Heart right ventricle (tissue), 16 donors: ENCODE measurements around the gene KCNA5. TPM values are rescaled to one million over a fixed set of nuclear protein-coding genes. Genes with fewer than 3 reads are reported as not detected.

Source experiments
- ATAC-seq, 8 donors: fragments of 200-7000 bp; cut with Tn5 transposase; one replicate each; pipeline ENCODE4 v1.9.1; 2020; ENCODE audit warnings: mild to moderate bottlenecking in 8 of 8, moderate library complexity in 8 of 8, moderate number of reproducible peaks in 1 of 8
- DNase-seq, 2 donors: peaks; one replicate each; pipeline ENCODE4 v3.0.0-alpha.2; 2020
- H3K27ac ChIP-seq, 10 donors: fragments of 200-600 bp; sonication (generic) in 2 of 10; one replicate each; pipeline versions ENCODE4 v1.5.0 to v1.8.0; 2020 to 2022; ENCODE audit warnings: mild to moderate bottlenecking in 3 of 10
- H3K27me3 ChIP-seq, 7 donors: fragments of 200-600 bp; one replicate each; pipeline ENCODE4 v1.8.0; 2021 to 2022; ENCODE audit warnings: mild to moderate bottlenecking in 2 of 7
- H3K36me3 ChIP-seq, 9 donors: fragments of 200-600 bp; sonication (generic) in 1 of 9; one replicate each; pipeline versions ENCODE4 v1.5.0 to v1.8.0; 2020 to 2022; ENCODE audit warnings: mild to moderate bottlenecking in 2 of 9
- H3K4me1 ChIP-seq, 9 donors: fragments of 200-600 bp; sonication (generic) in 1 of 9; one replicate each; pipeline versions ENCODE4 v1.5.0 to v1.8.0; 2020 to 2022; ENCODE audit warnings: mild to moderate bottlenecking in 4 of 9
- H3K4me3 ChIP-seq, 10 donors: fragments of 200-600 bp; sonication (generic) in 2 of 10; one replicate each; pipeline versions ENCODE4 v1.5.0 to v1.8.0; 2020 to 2022; ENCODE audit warnings: mild to moderate bottlenecking in 7 of 10, moderate library complexity in 2 of 10
- H3K9me3 ChIP-seq, 11 donors: fragments of 200-600 bp in 10 of 11; sonication (generic) in 2 of 11; one replicate each; pipeline versions ENCODE4 v1.5.0 to v1.8.0; 2013 to 2022; ENCODE audit warnings: mild to moderate bottlenecking in 2 of 11, control low read depth in 1 of 11, moderate library complexity in 1 of 11
- CTCF ChIP-seq, 9 donors: fragments of 200-600 bp; sonication (generic) in 2 of 9; IDR thresholded peaks; one replicate each; pipeline versions ENCODE4 v1.5.0 to v1.8.0; 2021 to 2022; ENCODE audit warnings: antibody characterized with exemption in 9 of 9, mild to moderate bottlenecking in 5 of 9, moderate library complexity in 1 of 9
- WGBS, 2 donors: extraction: QIAGEN DNeasy Blood & Tissue Kit; methylation state at CpG; one replicate each; pipeline ENCODE4 v1.1.7; 2013; ENCODE audit warnings: inconsistent platforms in 1 of 2; 5-methylcytosine and 5-hydroxymethylcytosine counted together
- intact Hi-C, 10 donors: fragments of 100-400 bp; cut with DNase I; formaldehyde crosslinking; loops; one replicate each; pipeline versions ENCODE4 v1.11.1 to v1.14.2; 2022
- polyA plus RNA-seq, 2 donors: library from polyadenylated mRNA; stranded (reverse); fragments of 200-250 nt; gene quantifications; one replicate each; pipeline ENCODE4 v1.2.3, GENCODE V29; 2013
- total RNA-seq, 10 donors: library from RNA; stranded (reverse); fragmentation: NEBNext Ultra II Directional in 3 of 10; extraction: Animal tissue kit (Norgen Biotek cat#: 25700) in 3 of 10; gene quantifications; one replicate each; pipeline versions ENCODE4 v1.2.1 to v1.2.4, GENCODE V29; 2021 to 2023
- donor health status: Arrhythmogenic right ventricular cardiomyopathy.
- donor health status: ischemic (EF 13 %, LVEDD 7.1; RV severe dilation, severe dysfunction).
- donor health status: healthy with polysubstance abuse.
- donor health status: DM: no; HTN: yes; CAD: no.
- donor health status: DM: no; HTN: no; CAD: no.
- donor health status: ischemic (EF 25% LVEDD 6.9; RV normal size, moderate dysfunction).
- donor health status: ischemic (EF 25% LVEDD 5.7; RV mildly dilated, moderate dysfunction).
- donor health status: healthy.
- donor health status: DM: yes; HTN: yes; CAD: no.
- donor health status: Ischemic cardiomyopathy.
- donor health status: ischemic (EF 35%, LVEDD 5.7; RV mildly dilated, moderate dysfunction).
- donor health status: nonischemic (EF 11% LVEDD 7.7; RV severe dilation, severe dysfunction).
- donor health status: DM: yes; HTN: yes; CAD: no.
- donor health status: PGD.
- donor health status: ischemic (EF 29% LVEDD 5.4; RV normal size, mild dysfunction).
- donor health status: nonischemic (EF 23%, LVEDD 6.1; RV moderate dilation, normal function).

KCNA5 gene
- total and polyA plus RNA-seq, 12 donors = 1.4 to 5.8 (median 2.8) TPM

- H3K27me3 ChIP-seq = peaks cover 0 to 6% (median 0%) of the 10 kb centered on the region in 7 donors
- ATAC-seq = no peak
- no peak overlapping the region for H3K4me3 ChIP-seq
- no peak overlapping the region for H3K27ac ChIP-seq
- H3K4me1 ChIP-seq = peaks cover 2 to 48% (median 25%) of the 10 kb centered on the region in 9 donors
- H3K9me3 ChIP-seq = peaks cover 0 to 5% (median 0%) of the 10 kb centered on the region in 11 donors
- H3K36me3 ChIP-seq = no peaks in the 10 kb centered on the region
- DNase-seq = no peak
- 63 to 76% methylated on average over 7 of the region's 7 CpGs for WGBS, 2 donors
- intact Hi-C loops = no loop called here
- no peak for TF ChIP-seq CTCF (IDR thresholded peaks at IDR 0.05)
Measured at GRCh38 chr12:5036031-5036430, 7.6 kb upstream of the KCNA5 start.

GRCh38 chr12:5037795-5038357 lies 5.8 kb upstream of the KCNA5 start:
- DNase-seq (no peak), ATAC-seq (no peak)
- H3K4me3 ChIP-seq = no peak overlapping the region
- 93 to 94% methylated on average over 9 of the region's 9 CpGs for WGBS, 2 donors
- no peak for TF ChIP-seq CTCF (IDR thresholded peaks at IDR 0.05)
- H3K27ac ChIP-seq = no peak overlapping the region
- peaks cover 0 to 24% (median 0%) of the 10 kb centered on the region in 7 donors for H3K27me3 ChIP-seq
- no peaks in the 10 kb centered on the region for H3K36me3 ChIP-seq
- H3K4me1 ChIP-seq = peaks cover 2 to 57% (median 25%) of the 10 kb centered on the region in 9 donors
- intact Hi-C loops = no loop called here
- H3K9me3 ChIP-seq = peaks cover 0 to 5% (median 0%) of the 10 kb centered on the region in 11 donors

GRCh38 chr12:5038781-5039311 lies 4.8 kb upstream of the KCNA5 start:
- Histone ChIP-seq H3K27me3 (peaks cover 0 to 34% (median 5%) of the 10 kb centered on the region in 7 donors), H3K36me3 (no peaks in the 10 kb centered on the region), H3K4me3 (no peak overlapping the region), H3K27ac (no peak overlapping the region), H3K4me1 (peaks cover 5 to 59% (median 19%) of the 10 kb centered on the region in 9 donors), H3K9me3 (peaks cover 0 to 5% (median 0%) of the 10 kb centered on the region in 11 donors)
- no peak for TF ChIP-seq CTCF (IDR thresholded peaks at IDR 0.05)
- intact Hi-C loops = no loop called here
- DNase-seq (no peak), ATAC-seq (peak in 4 of 8 donors; percentile 7 to 60 (median 20))
- WGBS, 2 donors = 41 to 42% methylated on average over 4 of the region's 4 CpGs

GRCh38 chr12:5039815-5040214 lies 3.9 kb upstream of the KCNA5 start:
- Histone ChIP-seq H3K4me3 (no peak overlapping the region), H3K4me1 (peaks cover 5 to 55% (median 17%) of the 10 kb centered on the region in 9 donors), H3K36me3 (no peaks in the 10 kb centered on the region), H3K27me3 (peaks cover 0 to 44% (median 14%) of the 10 kb centered on the region in 7 donors), H3K9me3 (peaks cover 0 to 5% (median 0%) of the 10 kb centered on the region in 11 donors), H3K27ac (peak overlapping the region in 1 of 10 donors; percentile 4)
- DNase-seq (no peak), ATAC-seq (no peak)
- no peak for TF ChIP-seq CTCF (IDR thresholded peaks at IDR 0.05)
- WGBS, 2 donors = 61 to 79% methylated on average over 3 of the region's 3 CpGs
- intact Hi-C loops = no loop called here
